Activated T-helper 1 cell treated with anti-CD3 and anti-CD28 coated beads, Interleukin-2, amount 50 U/mL, for 16 hours (primary cell): ENCODE data around the gene ALG11.
"Not testable (repeated sequence)": the region's sequence is repeated elsewhere in the genome, so short reads cannot be mapped to it uniquely, and the experiment has no call there.

Experiments
- DNase-seq, 2 donors: peaks; one replicate each; pipeline ENCODE4 v3.0.0-alpha.2; 2020; ENCODE audit warnings: low read depth in 1 of 2, low spot score in 1 of 2

ALG11 gene, protein sequence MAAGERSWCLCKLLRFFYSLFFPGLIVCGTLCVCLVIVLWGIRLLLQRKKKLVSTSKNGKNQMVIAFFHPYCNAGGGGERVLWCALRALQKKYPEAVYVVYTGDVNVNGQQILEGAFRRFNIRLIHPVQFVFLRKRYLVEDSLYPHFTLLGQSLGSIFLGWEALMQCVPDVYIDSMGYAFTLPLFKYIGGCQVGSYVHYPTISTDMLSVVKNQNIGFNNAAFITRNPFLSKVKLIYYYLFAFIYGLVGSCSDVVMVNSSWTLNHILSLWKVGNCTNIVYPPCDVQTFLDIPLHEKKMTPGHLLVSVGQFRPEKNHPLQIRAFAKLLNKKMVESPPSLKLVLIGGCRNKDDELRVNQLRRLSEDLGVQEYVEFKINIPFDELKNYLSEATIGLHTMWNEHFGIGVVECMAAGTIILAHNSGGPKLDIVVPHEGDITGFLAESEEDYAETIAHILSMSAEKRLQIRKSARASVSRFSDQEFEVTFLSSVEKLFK

DNA sequence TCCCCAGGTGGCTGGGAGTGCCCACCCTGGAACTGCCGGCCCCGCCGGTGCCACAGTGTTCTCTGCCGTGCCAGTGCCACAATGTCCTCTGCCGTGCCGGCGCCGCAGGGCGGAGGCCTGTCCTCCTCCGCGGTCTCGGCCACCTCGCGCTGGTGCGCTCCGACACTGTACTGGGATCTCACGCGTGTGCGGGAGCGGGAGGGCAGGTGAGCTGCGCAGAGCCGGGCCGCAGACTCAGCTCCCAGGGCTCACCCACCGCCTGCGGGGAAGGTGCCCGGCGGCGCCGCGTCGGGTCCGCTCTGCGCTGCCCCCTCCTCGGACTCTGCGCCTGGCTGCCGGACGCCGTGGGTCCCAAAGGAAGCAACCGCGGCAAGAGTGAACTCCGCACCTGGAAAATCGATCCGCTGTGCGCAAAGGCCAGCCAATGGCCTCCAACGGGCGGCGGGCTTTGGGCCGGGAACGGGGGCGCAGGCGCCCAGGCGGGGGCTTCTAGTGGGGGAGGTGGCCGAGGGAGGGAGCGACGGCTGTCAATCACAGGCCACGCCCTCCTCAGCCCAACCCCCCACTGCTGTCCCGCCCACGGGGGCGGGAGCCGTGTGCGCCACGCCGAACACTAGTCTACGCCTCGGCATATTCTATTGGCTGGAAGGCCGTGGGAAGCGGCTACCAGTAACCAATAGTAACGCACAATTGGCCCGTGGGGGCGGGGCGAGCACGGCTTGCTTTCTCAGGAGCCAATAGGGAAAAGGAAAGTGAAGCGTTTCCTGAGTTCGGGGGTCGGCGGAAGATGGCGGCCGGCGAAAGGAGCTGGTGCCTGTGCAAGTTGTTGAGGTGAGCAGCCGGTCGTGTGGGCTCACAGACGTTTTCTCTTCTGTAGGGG is at the start of gene ALG11:
Gene ALG11 (plus strand): TSS at position 767 of the 880 bp plus-strand sequence. CDS start 21 bp downstream, at position 788.
- peak; percentile 99 for DNase-seq

DNA sequence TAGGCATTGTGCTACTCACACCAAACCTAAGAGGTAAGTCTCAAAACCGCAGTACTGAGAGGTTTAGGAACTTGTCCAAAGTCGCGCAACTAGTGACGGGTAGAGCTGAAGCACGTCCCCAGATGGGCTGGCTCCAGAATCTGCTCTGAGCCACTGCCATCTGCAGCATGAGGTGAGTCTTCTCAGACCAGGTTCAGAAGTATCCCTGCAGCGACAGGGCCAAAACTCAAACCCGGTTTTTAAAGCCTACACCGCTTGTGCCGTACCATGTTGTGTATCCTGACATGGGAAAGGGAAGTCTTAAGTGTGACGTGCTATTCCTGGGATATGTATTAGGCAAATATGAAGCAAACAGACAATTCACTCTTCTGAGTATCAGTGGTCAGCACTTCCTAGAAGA is 46.0 kb upstream of the ALG11 start:
- no peak for DNase-seq

DNA sequence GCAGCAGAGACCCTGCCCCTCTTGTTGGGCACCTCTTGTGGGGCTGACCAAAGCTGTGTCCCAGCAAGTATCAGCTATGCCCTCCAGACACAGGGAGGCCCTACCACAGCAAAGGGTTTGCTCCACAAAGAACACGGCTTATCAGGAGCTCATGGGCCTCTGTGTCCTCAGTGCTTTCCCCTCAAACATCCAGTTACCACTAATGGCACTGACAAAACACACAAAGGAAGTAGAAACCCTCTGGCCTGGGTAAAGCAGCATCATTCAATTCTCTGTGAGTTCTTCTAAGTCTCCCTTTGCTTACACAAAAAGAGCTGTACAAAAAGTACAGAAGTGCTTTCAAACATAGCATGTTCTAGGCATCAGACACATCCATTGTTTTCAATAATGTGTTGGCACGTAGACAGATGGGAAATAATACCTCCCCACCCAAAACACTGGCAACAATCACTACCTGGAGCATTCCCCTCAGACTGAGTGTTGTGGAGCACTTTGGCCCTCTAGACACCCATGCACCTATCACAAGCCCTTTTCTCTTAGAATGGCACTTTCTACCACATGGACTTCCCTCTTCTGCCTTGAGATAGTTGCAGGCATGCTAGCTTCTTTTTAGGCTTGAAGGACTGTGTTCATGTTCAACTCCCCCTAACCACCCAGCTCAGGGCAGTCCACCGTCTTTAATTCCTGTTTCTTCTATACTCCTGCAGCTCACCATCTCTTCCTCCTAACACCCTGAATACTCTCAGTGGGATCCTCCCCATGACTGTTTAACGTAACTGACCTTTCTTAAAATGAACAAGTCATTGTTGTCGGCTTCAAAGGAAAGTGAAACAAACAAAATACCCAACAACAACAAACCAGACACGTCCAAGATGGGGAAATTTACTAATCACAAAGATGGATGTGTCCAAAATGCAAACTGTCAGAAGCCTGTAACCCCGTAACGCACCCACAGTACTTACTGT is 44.4 kb upstream of the ALG11 start:
- DNase-seq, result no peak

DNA sequence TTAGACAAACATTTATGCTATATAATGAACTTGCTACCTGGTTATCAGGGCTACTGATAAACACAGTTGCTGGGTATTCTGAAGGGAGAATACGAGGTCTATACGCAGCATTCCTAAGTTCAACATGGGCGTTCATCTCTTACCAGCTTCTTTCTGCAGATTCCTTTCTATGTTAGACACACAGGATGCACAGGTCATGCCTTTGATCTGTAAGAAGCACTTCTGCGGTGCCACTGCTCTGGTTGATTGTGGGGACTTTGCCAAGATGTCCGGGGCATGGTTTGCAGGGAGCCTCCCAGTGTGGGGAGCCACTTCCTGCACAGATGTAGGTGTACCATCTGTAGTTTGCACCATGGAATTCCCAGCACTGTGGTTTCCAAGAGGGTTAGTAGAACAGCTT is 41.8 kb upstream of the ALG11 start:
- no peak for DNase-seq

DNA sequence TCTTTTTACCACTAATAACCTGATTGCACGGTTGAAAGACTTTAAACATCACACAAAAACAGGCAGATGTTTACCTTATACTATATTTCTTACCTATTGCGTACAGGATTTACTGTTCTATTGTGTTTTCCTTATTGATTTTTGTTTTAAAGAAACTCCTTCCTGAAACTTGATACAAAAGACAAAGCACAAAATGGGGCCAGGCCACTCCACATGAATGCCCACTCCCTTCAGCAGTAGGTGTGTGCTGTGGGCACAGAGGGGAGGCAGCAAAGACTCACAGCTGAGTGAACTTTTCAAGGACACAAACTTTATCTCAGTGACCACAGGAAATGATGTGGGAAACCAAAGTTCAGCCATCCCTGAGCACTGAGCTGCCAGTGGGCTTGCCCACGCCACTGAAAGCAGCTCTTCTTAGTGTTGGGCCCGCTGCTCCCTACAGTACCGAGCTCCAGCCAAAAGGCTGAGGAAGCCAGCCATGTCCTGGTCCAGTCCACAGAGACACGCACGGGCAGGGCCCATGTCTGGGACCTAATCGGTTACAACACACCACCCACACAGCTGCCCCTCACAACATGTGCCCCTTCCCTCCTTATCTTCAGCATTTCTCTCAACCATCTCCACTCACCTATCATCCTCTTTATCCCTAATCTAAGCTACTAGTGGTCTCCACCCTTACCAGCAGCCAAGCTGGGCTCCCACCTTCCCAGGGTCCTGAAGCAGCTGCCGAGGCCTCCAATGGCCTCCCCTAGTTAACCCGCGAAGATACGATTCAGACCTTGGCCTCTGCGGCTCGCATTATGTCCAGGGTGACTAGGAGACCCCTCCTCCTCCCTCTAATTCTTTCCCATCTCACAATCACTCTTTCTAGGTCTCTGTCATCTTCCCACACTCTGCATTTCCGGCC is 40.4 kb upstream of the ALG11 start:
- no peak for DNase-seq

DNA sequence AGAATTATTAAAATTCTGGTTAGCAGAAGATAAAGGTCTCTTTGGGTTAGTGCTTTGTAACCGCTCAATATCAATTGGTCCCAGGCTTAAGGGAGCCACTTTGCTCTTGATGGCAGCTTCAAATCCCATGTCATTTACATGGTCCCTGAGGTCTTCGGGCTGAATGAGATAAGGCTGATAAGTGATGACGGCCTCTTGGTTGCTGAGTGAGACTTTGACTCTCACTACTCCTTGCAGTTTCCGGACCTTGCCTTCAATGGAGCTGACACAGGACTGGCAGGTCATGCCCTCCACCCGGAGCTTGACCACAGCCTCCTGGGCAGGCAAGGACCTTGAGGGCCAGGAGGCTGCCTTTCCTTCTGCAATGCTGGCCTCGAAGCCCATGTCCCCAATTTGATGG is 37.7 kb upstream of the ALG11 start:
- DNase-seq, result no peak

DNA sequence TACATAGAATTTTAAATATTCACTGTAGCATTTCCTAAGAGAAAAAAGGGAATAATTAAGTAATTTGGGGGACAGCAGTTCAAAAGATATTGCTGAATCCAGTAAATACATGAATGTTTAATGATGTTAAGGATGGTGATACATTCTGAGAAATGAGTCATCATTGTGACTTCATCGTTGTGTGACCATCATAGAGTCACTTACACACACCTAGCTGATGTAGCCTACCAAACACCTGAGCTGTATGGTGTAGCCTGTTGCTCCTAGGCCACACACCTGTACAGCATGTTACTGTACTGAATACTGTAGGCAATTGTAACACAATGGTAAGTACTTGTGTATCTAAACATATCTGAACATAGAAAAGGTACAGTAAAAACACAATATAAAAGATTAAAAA is 35.8 kb upstream of the ALG11 start:
- no peak for DNase-seq

DNA sequence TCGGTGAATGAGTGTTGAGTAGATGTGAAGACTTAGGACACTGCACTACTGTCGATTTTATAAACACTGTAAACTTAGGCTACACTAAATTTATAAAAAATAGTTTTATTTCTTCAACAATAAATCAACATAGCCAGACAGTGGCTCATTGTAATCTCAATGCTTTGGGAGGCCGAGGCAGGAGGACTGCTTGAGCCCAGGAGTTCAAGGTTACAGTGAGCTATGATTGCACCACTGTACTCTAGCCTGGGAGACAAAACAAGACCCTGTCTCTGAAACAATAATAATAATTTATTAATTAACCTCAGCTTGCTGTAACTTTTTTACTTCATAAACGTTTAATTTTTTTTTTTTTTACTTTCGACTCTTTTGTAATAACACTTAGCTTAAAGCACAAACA is 35.3 kb upstream of the ALG11 start:
- no peak for DNase-seq

DNA sequence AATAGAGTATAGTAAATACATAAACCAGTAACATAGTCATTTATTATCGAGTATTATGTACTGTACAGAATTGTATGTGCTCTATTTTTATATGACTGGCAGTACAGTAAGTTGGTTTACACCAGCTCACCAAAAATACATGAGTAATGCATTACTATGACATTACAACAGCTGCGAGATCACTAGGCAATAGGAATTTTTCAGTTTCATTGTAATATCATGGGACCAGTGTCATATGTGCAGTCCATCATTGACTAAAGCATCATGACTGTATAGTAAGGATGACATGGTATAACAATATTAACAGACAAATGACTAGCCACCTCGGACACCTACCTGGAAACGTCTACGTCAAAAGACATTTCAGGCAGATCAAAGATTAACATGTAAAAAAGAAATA is 34.6 kb upstream of the ALG11 start:
- no peak for DNase-seq

DNA sequence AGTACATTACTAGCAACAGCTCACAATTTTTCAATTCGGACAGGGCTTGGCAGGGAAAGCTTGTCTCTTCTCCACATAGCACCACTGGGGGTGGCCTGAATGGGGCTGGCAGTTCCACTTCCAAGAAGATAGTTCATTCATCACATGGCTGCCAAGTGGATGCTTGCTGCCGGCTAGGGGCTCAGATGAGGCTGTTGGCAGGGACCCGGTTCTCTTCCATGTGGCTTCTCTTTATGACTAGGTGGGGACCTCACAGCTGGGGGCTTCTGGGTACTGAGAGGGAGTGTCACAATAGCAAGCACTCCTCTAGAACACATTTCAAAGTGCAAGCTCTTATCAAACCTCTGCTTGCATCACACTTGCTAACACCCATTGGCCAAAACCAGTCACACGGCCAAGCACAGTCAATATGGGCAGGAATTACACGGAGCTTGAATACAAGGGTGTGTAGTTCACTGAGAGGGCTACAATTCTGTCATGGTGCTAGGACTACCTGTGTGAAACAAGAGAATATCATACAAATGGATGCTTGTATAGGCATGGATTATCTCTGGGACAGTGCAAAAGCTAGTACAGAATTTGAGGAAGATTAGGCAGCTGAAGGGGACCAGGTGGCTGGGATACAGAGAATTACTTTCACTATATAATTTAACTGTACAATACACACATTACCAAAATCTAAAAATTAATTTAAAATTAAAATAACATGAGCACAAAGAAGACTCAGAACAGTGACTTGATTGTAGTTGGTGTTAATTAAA is 33.2 kb upstream of the ALG11 start:
- DNase-seq, result no peak

DNA sequence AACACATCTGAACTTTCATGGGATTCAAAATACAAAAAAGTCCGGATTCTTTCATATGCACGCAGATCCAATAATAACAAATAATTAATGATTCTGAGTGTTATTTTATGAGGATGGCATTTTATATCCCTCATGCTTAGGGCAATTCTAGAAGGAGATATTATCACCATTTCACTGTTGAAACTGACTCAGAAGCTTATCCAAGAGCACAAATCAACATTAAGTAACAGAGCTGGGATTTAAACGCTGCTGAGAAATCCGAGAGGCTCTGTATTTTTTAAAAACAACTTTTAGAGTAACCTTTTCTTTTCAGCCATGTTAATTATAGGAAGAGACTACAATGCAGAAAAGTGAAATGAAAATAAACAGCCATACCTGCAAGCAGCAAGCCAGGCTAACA is 31.3 kb upstream of the ALG11 start:
- no peak for DNase-seq

DNA sequence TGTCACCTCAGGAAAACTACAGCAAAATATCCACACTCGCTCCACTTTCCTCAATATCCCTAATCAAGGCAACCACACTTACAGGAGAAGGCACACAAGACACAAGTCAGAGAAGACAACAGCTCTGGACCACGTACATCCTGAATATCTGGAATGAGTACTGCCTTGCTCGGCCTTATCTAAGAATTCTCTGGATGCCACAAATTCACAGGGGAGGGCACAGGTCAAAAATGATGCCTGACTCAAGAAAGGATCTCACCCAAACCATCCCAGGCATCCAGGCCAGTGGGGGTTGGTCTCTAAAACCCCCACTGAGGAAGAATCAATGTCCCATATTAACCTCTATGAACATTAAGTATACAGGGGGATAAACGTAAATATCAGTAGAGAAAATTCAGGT is 30.8 kb upstream of the ALG11 start:
- DNase-seq, result no peak

DNA sequence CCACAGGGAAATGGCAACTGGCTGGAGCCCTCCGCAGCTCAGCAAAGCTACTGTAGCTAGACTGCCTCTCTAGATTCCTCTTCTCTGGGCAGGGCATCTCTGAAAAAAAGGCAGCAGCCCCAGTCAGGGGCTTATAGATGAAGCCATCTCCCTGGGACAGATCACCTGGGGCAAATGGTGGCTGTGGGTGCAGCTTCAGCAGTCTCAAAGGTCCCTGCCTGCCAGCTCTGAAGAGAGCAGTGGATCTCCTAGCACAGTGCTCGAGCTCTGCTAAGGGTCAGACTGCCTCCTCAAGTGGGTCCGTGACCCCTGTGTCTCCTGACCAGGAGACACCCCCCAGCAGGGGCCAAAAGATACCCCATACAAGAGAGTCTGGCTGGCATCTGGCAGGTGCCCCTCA is 28.9 kb upstream of the ALG11 start:
- DNase-seq, result not testable (repeated sequence)

DNA sequence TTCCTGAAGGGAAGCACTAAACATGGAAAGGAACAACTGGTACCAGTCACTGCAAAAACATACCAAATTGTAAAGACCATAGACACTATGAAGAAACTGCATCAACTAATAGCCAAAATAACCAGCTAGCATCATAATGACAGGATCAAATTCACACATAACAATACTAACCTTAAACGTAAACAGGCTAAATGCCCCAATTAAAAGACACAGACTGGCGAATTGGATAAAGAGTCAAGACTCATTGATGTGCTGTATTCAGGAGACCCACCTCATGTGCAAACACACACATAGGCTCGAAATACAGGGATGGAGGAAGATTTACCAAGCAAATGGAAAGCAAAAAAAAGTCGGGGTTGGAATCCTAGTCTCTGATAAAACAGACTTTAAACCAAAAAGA is 27.3 kb upstream of the ALG11 start:
- DNase-seq, result not testable (repeated sequence)

DNA sequence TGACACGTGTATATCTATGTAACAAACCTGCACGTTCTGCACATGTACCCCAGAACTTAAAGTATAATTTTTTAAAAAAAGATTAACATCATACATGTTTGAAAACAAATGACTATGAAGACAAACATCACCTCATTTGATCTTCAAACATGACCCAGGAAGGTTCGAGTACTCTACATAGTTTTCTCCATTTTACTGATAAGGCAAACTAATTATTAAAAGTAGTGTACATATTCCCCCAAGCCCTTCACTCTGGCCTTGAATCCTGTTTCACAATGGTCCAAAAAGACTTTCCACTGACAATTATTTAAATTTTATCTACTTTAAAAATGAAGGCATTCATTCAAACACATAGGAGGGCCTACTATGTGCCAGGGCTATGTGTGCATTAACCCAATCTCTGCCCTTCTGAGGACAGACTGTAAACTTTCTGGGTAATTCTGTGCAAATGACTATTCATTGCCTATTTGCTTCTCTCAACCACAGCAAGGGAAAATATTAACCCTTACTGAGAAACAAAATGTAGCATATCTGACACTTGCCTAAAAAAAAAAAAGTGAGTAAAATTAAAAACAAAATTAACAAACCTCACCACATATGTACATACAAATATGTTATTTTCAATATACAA is 23.1 kb upstream of the ALG11 start:
- no peak for DNase-seq

DNA sequence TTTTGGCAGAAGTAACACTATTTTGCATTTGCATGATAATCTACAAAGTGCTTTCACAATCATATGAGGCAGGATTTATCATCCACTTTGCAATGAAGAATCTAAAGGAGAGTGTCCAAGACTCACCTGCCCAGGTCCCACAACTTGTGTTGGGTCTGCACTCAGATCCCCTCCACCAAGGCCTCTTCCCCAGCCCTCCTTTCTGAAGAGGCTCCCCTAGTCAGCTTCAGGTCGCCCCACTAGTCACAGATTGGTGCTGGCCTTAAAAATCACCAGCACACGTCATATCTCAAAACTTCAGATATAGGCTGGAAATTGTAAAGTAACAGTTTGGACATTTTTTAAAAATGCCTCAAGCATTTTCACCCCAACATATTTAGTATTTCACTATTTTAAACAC is 18.5 kb upstream of the ALG11 start:
- DNase-seq, result no peak

DNA sequence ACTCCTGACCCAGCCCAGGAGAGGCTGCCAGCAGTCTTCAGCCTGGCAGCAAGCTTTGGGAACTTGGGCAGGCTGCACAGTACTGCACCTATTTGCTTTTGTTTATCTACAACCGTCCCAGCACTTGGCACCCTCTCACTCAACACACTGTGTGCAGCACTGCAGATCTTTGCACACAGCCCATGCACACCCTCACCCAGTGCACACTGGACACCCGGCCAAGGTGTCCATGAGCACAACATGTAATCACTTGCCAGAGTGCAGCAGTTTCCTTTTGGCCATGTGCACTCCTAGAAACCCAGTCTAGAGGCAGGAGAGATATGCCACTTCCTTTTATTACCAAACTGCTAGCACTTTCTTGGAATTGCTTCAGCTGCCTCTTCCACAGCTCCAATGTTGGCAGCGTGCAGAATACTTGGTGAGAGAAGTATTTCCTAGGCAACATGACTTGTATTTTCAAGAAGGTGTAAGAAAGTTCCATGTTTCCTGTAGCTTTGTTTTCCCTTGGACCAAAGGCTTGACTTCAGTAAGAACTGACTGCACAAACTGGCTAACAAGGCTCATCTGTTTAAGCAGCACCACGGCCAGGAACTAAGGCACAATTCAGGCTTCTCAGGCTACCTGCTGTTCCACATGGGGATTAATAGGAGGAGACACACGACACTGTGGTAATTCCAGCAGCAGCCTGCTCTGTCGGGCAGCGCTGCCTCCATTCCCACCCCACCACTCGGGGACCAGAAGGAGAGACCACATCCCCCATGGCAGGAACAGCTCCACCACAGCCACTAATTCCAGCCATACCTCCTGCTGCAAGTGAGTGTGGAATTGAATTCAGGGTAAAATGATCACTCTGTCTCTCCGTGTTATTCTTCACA is 16.3 kb upstream of the ALG11 start:
- DNase-seq, result no peak

DNA sequence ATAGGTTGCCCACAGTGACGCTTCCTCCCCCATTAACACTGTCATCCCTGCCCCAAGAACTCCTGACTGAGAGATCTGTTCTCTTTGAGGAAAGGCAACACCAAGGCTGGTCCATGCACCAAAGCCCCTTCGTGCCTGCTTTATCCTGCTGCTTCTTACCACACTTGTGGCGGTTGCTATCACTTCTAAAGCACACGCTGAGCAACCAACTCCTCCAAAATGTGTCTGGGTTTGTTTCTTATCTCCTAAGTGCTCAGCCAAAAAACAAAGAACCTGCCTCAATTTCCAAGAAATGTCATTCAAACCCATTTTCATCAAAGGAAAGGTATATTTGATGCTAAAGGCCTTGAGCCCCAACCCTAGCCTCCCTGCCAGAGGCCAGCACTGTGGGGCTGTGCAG is 15.6 kb upstream of the ALG11 start:
- no peak for DNase-seq
